WTC11 (cell line): ENCODE results near the gene NR3C2. TPM values are rescaled to one million over a fixed set of nuclear protein-coding genes. Genes with fewer than 3 reads are reported as not detected.

ENCODE experiments used
- ATAC-seq: fragments of 200-7000 bp; cut with Tn5 transposase; 2 replicates; pipeline ENCODE4 v1.10.0; 2021; ENCODE audit warnings: mild to moderate bottlenecking, moderate library complexity
- CTCF ChIA-PET: fragments of 300-600 bp; sonication (Branson Sonifier 250); formaldehyde crosslinking; loops from one replicate; lab custom pipeline; 2021; ENCODE audit warnings: antibody characterized with exemption; lab: Charles Lee
- POLR2A ChIA-PET: fragments of 350-600 bp; sonication (Branson Sonifier 250); formaldehyde crosslinking; loops from one replicate; lab custom pipeline; 2021; ENCODE audit warnings: antibody characterized with exemption; lab: Charles Lee
- DNase-seq: peaks from one replicate; pipeline ENCODE4 v3.0.0; 2021; ENCODE audit warnings: low spot score
- H3K27ac Mint-ChIP-seq: 2 replicates; pipeline ENCODE4 v1.8.0; 2021; ENCODE audit warnings: mixed read lengths
- H3K27me3 Mint-ChIP-seq: 2 replicates; pipeline ENCODE4 v1.8.0; 2021; ENCODE audit warnings: low read depth, mild to moderate bottlenecking, moderate library complexity, mixed read lengths
- H3K36me3 Mint-ChIP-seq: 2 replicates; pipeline ENCODE4 v1.8.0; 2021; ENCODE audit warnings: mixed read lengths
- H3K4me1 Mint-ChIP-seq: 2 replicates; pipeline ENCODE4 v1.8.0; 2022; ENCODE audit warnings: mixed read lengths
- H3K4me3 Mint-ChIP-seq: 2 replicates; pipeline ENCODE4 v1.8.0; 2021; ENCODE audit warnings: mild to moderate bottlenecking, moderate library complexity, mixed read lengths
- H3K9me3 Mint-ChIP-seq: 2 replicates; pipeline ENCODE4 v1.8.0; 2021; ENCODE audit warnings: mixed read lengths
- AFF4 ChIP-seq: sonication (generic); formaldehyde crosslinking; IDR thresholded peaks from 2 replicates; pipeline ENCODE4 v1.8.1; 2023; ENCODE audit warnings: mild to moderate bottlenecking, missing genetic modification reagents, borderline replicate concordance
- CBFB ChIP-seq: sonication (generic); formaldehyde crosslinking; IDR thresholded peaks from 2 replicates; pipeline ENCODE4 v1.8.1; 2022; ENCODE audit warnings: mild to moderate bottlenecking, low read depth, missing genetic modification reagents
- ESRRA ChIP-seq: sonication (generic); formaldehyde crosslinking; IDR thresholded peaks from 2 replicates; pipeline ENCODE4 v1.8.1; 2022; ENCODE audit warnings: mild to moderate bottlenecking, missing genetic modification reagents, borderline replicate concordance
- MLX ChIP-seq: sonication (generic); formaldehyde crosslinking; IDR thresholded peaks from 2 replicates; pipeline ENCODE4 v1.8.1; 2023; ENCODE audit warnings: mild to moderate bottlenecking, missing genetic modification reagents, moderate library complexity
- NFE2L1 ChIP-seq: sonication (generic); formaldehyde crosslinking; IDR thresholded peaks from 2 replicates; pipeline ENCODE4 v1.8.1; 2023; ENCODE audit warnings: missing genetic modification reagents
- OVOL2 ChIP-seq: fragments of 250-450 bp; sonication (Bioruptor Pico); IDR thresholded peaks from 2 replicates; pipeline ENCODE4 v1.9.0; 2021; ENCODE audit warnings: mild to moderate bottlenecking, borderline replicate concordance
- SP1 ChIP-seq: sonication (generic); formaldehyde crosslinking; conservative IDR thresholded peaks from 2 replicates; pipeline ENCODE4 v1.8.1; 2022; ENCODE audit warnings: missing genetic modification reagents
- TEAD1 ChIP-seq: sonication (generic); formaldehyde crosslinking; IDR thresholded peaks from 2 replicates; pipeline ENCODE4 v1.8.0; 2022; ENCODE audit warnings: mild to moderate bottlenecking, missing genetic modification reagents
- ZNF232 ChIP-seq: sonication (generic); formaldehyde crosslinking; IDR thresholded peaks from 2 replicates; pipeline ENCODE4 v1.8.0; 2022; ENCODE audit warnings: mild to moderate bottlenecking, missing genetic modification reagents
- ZNF396 ChIP-seq: fragments of 250-450 bp; sonication (Bioruptor Pico); IDR thresholded peaks from 2 replicates; pipeline ENCODE4 v1.8.0; 2021; ENCODE audit warnings: mild to moderate bottlenecking, moderate library complexity, borderline replicate concordance
- ZNF416 ChIP-seq: fragments of 250-450 bp; sonication (Bioruptor Pico); IDR thresholded peaks from 2 replicates; pipeline ENCODE4 v1.9.0; 2021; ENCODE audit warnings: mild to moderate bottlenecking, inconsistent platforms
- total RNA-seq: library from RNA; stranded (reverse); gene quantifications from 3 replicates; pipeline ENCODE4 v1.2.3, GENCODE V29; 2021
- TF ChIP-seq, protein P1 (sequence below): fragments of 250-450 bp; sonication (Bioruptor Pico); IDR thresholded peaks from 2 replicates; pipeline ENCODE4 v1.9.0; 2021; ENCODE audit warnings: moderate library complexity, mild to moderate bottlenecking, inconsistent platforms, borderline replicate concordance
- TF ChIP-seq, protein P2 (sequence below): sonication (generic); formaldehyde crosslinking; IDR thresholded peaks from 2 replicates; pipeline ENCODE4 v1.8.0; 2023; ENCODE audit warnings: missing genetic modification reagents, mild to moderate bottlenecking, borderline replicate concordance

NR3C2 gene
- total RNA-seq, 1 experiment from 2014 or later, result 2.8 TPM

- ATAC-seq (0 out of 2 replicates have a peak, but pooled peaks have one; percentile 36), DNase-seq (no peak)
- Mint-ChIP-seq H3K36me3 (no peaks in the 10 kb centered on the region), H3K27ac (no peak overlapping the region), H3K4me3 (no peak overlapping the region), H3K9me3 (peaks cover 5% of the 10 kb centered on the region; the same call in 1 of the 2 replicates), H3K27me3 (no peaks in the 10 kb centered on the region), H3K4me1 (peaks cover 12% of the 10 kb centered on the region)
- POLR2A ChIA-PET, result no interaction called here
- TF ChIP-seq ZNF396 (CRISPR knock-in tag), result no peak
- no peak for TF ChIP-seq ZNF416
- TF ChIP-seq, protein P1, sequence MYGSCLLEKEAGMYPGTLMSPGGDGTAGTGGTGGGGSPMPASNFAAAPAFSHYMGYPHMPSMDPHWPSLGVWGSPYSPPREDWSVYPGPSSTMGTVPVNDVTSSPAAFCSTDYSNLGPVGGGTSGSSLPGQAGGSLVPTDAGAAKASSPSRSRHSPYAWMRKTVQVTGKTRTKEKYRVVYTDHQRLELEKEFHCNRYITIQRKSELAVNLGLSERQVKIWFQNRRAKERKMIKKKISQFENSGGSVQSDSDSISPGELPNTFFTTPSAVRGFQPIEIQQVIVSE (CRISPR knock-in tag), result no peak
- no peak for TF ChIP-seq CBFB (CRISPR knock-in tag)
- no peak for TF ChIP-seq TEAD1 (CRISPR knock-in tag)
- TF ChIP-seq, protein P2, sequence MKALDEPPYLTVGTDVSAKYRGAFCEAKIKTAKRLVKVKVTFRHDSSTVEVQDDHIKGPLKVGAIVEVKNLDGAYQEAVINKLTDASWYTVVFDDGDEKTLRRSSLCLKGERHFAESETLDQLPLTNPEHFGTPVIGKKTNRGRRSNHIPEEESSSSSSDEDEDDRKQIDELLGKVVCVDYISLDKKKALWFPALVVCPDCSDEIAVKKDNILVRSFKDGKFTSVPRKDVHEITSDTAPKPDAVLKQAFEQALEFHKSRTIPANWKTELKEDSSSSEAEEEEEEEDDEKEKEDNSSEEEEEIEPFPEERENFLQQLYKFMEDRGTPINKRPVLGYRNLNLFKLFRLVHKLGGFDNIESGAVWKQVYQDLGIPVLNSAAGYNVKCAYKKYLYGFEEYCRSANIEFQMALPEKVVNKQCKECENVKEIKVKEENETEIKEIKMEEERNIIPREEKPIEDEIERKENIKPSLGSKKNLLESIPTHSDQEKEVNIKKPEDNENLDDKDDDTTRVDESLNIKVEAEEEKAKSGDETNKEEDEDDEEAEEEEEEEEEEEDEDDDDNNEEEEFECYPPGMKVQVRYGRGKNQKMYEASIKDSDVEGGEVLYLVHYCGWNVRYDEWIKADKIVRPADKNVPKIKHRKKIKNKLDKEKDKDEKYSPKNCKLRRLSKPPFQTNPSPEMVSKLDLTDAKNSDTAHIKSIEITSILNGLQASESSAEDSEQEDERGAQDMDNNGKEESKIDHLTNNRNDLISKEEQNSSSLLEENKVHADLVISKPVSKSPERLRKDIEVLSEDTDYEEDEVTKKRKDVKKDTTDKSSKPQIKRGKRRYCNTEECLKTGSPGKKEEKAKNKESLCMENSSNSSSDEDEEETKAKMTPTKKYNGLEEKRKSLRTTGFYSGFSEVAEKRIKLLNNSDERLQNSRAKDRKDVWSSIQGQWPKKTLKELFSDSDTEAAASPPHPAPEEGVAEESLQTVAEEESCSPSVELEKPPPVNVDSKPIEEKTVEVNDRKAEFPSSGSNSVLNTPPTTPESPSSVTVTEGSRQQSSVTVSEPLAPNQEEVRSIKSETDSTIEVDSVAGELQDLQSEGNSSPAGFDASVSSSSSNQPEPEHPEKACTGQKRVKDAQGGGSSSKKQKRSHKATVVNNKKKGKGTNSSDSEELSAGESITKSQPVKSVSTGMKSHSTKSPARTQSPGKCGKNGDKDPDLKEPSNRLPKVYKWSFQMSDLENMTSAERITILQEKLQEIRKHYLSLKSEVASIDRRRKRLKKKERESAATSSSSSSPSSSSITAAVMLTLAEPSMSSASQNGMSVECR (CRISPR knock-in tag), result no peak
- no peak for TF ChIP-seq SP1 (CRISPR knock-in tag)
- CTCF ChIA-PET, result no interaction called here
Measured at GRCh38 chr4:148034813-148035212, 407.4 kb downstream of the NR3C2 start.

DNA sequence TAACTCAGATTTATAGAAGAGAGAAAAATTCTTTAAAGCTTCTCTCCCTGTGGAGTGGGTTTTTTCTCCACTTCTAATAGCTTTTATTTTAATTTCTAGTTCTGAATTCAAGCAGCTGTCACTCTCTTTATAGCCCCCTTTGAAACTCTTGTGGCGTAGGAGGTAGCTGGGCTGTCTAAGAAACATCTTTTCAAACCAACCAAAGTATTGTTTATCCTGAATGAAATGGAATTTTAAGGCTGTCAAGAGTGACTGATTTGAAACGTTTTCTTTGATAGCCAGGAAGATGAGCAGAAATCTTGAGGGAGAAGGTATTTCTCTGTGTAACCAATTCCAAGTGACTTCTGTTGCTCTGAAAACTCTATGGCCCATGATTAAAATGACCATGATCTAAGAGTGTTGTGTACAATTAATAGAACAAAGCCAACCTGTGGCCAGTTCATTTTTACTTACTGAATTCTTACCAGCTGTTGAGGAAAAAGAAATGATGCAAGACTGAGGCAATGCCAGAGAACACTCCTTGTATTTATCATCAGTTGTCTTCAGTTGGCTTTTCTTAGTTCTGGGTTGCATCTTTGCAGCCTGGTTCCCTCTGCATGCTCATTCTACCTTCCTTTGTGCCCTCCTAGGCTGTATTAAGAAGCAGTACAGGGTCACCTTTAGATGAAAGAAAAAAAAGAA is 411.9 kb downstream of the NR3C2 start:
- H3K4me1 Mint-ChIP-seq, result peaks cover 26% of the 10 kb centered on the region
- no peaks in the 10 kb centered on the region for H3K27me3 Mint-ChIP-seq
- ChIA-PET POLR2A (interaction anchor here (0.6 to 0.7 kb wide), 2 partner anchors 10 to 12 kb away, joined by 3 to 8 read pairs; no protein-coding TSS in a partner anchor), CTCF (no interaction called here)
- ATAC-seq (no peak), DNase-seq (no peak)
- TF ChIP-seq AFF4 (CRISPR knock-in tag), result no peak
- TF ChIP-seq ZNF232, result no peak
- TF ChIP-seq ESRRA (CRISPR knock-in tag), result no peak
- no peak for TF ChIP-seq MLX
- TF ChIP-seq OVOL2 (CRISPR knock-in tag), result no peak
- TF ChIP-seq NFE2L1, result no peak
- H3K36me3 Mint-ChIP-seq, result no peaks in the 10 kb centered on the region
- no peak overlapping the region for H3K4me3 Mint-ChIP-seq
- H3K27ac Mint-ChIP-seq, result 0 out of 2 replicates have a peak overlapping the region, but pooled peaks have one; percentile 33
- peaks cover 14% of the 10 kb centered on the region for H3K9me3 Mint-ChIP-seq
